Renal cortical epithelial cell (primary cell): ENCODE measurements around the gene RUNDC3A. TPM values are rescaled to one million over a fixed set of nuclear protein-coding genes. Genes with fewer than 3 reads are reported as not detected.
A peak's percentile ranks its signal among the peaks of the same experiment; 100 is the strongest.
"Not testable (repeated sequence)": the region's sequence is repeated elsewhere in the genome, so short reads cannot be mapped to it uniquely, and the experiment has no call there.

Source experiments
- DNase-seq: peaks from one replicate; pipeline ENCODE4 v3.0.0-alpha.2; 2011; ENCODE audit warnings: low read depth
- total RNA-seq: library from RNA; depleted of rRNA; stranded (reverse); fragments of >200 nt; gene quantifications from 2 replicates; pipeline ENCODE4 v1.2.3, GENCODE V29; 2014

The RUNDC3A gene
- total RNA-seq, 1 donor from 2014 or later, result 2.9 TPM

- no peak for DNase-seq
Observed at GRCh38 chr17:44318077-44318892, 9.9 kb downstream of the RUNDC3A start.

- DNase-seq, result no peak
Observed at GRCh38 chr17:44320066-44320465, 11.7 kb downstream of the RUNDC3A start.

- no peak for DNase-seq
Observed at GRCh38 chr17:44321246-44322120, 13.1 kb downstream of the RUNDC3A start.

GRCh38 chr17:44322236-44322895, 14.0 kb downstream of the RUNDC3A start:
- DNase-seq, result no peak

- no peak for DNase-seq
Observed at GRCh38 chr17:44323359-44324091, 15.1 kb downstream of the RUNDC3A start.

- no peak for DNase-seq
Observed at GRCh38 chr17:44324092-44324570, 15.7 kb downstream of the RUNDC3A start.

GRCh38 chr17:44324571-44325275, 16.3 kb downstream of the RUNDC3A start, which contains the start of gene SLC25A39:
TSS of gene SLC25A39 (minus strand) at chr17:44324823. CDS start at chr17:44323562, 1,261 bp downstream.
- peak; percentile 68 for DNase-seq

GRCh38 chr17:44326861-44327444, 18.6 kb downstream of the RUNDC3A start:
- DNase-seq, result peak; percentile 92

- DNase-seq, result no peak
Observed at GRCh38 chr17:44327715-44328449, 19.5 kb downstream of the RUNDC3A start.

- not testable (repeated sequence) for DNase-seq
Observed at GRCh38 chr17:44329516-44329915, 21.1 kb downstream of the RUNDC3A start.

GRCh38 chr17:44330263-44330662, 21.9 kb downstream of the RUNDC3A start:
- DNase-seq, result not testable (repeated sequence)

- DNase-seq, result peak; percentile 65
Observed at GRCh38 chr17:44331249-44331760, 22.9 kb downstream of the RUNDC3A start.

- DNase-seq, result no peak
Observed at GRCh38 chr17:44333371-44333770, 25.0 kb downstream of the RUNDC3A start.

GRCh38 chr17:44334315-44334714, 25.9 kb downstream of the RUNDC3A start:
- no peak for DNase-seq

GRCh38 chr17:44334727-44335126, 26.3 kb downstream of the RUNDC3A start:
- peak; percentile 17 for DNase-seq

- no peak for DNase-seq
Observed at GRCh38 chr17:44335564-44335963, 27.2 kb downstream of the RUNDC3A start.

- no peak for DNase-seq
Observed at GRCh38 chr17:44335968-44336367, 27.6 kb downstream of the RUNDC3A start.

GRCh38 chr17:44338702-44339101, 30.3 kb downstream of the RUNDC3A start:
- DNase-seq, result peak; percentile 75

GRCh38 chr17:44340553-44340952, 32.2 kb downstream of the RUNDC3A start:
- DNase-seq, result not testable (repeated sequence)
